GM23338 (cell line): ENCODE results near the gene DNAAF2. TPM values are rescaled to one million over a fixed set of nuclear protein-coding genes. Genes with fewer than 3 reads are reported as not detected.
"Not testable (repeated sequence)": the region's sequence is repeated elsewhere in the genome, so short reads cannot be mapped to it uniquely, and the experiment has no call there.

ENCODE experiments used
- ATAC-seq: fragments of 200-7000 bp; cut with Tn5 transposase; 3 replicates; pipeline ENCODE4 v1.9.1; 2020
- DNase-seq: peaks from one replicate; pipeline ENCODE4 v3.0.0-alpha.2; 2015; ENCODE audit warnings: low spot score
- H2AFZ ChIP-seq: fragments of 200-600 bp; sonication (generic); 2 replicates; pipeline ENCODE4 v1.8.0; 2016; ENCODE audit warnings: antibody characterized with exemption, mild to moderate bottlenecking, moderate library complexity
- H3F3A ChIP-seq: fragments of 200-600 bp; sonication (generic); replicated peaks from 2 replicates; pipeline ENCODE4 v1.8.0; 2017; ENCODE audit warnings: antibody characterized with exemption, mixed run types, low read depth
- H3K27ac ChIP-seq: fragments of 200-600 bp; sonication (generic); 2 replicates; pipeline ENCODE4 v1.6.1; 2016; ENCODE audit warnings: low read depth
- H3K27me3 ChIP-seq: fragments of 200-600 bp; sonication (generic); 2 replicates; pipeline ENCODE4 v1.8.0; 2016; ENCODE audit warnings: mild to moderate bottlenecking, mixed run types, moderate library complexity; ENCODE audit not compliant: insufficient read depth
- H3K36me3 ChIP-seq: fragments of 200-600 bp; sonication (generic); 2 replicates; pipeline ENCODE4 v1.8.0; 2016; ENCODE audit warnings: mild to moderate bottlenecking; ENCODE audit not compliant: insufficient read depth
- H3K4me1 ChIP-seq: fragments of 200-600 bp; sonication (generic); 2 replicates; pipeline ENCODE4 v1.8.0; 2016; ENCODE audit warnings: mild to moderate bottlenecking, moderate library complexity; ENCODE audit not compliant: insufficient read depth
- H3K4me2 ChIP-seq: fragments of 200-600 bp; sonication (generic); 2 replicates; pipeline ENCODE4 v1.7.1; 2017; ENCODE audit warnings: mixed run types
- H3K4me3 ChIP-seq: fragments of 200-600 bp; sonication (generic); 2 replicates; pipeline ENCODE4 v1.6.1; 2016; ENCODE audit warnings: mixed run types
- H3K79me2 ChIP-seq: fragments of 200-600 bp; sonication (generic); replicated peaks from 2 replicates; pipeline ENCODE4 v1.8.0; 2017; ENCODE audit warnings: mild to moderate bottlenecking; ENCODE audit not compliant: insufficient read depth
- H3K9me2 ChIP-seq: fragments of 200-600 bp; sonication (generic); 2 replicates; pipeline ENCODE4 v1.8.0; 2017; ENCODE audit not compliant: insufficient read depth
- H4K20me1 ChIP-seq: fragments of 200-600 bp; sonication (generic); replicated peaks from 2 replicates; pipeline ENCODE4 v1.8.0; 2017; ENCODE audit warnings: mild to moderate bottlenecking; ENCODE audit not compliant: insufficient read depth
- H3K27ac Mint-ChIP-seq: 2 replicates; pipeline ENCODE4 v1.8.0; 2020; ENCODE audit warnings: inconsistent platforms, mild to moderate bottlenecking, moderate library complexity, mixed read lengths
- H3K27me3 Mint-ChIP-seq: 3 replicates; pipeline ENCODE4 v1.8.0; 2022; ENCODE audit warnings: low read depth, mild to moderate bottlenecking, moderate library complexity, mixed read lengths, inconsistent platforms; ENCODE audit not compliant: insufficient read depth, poor library complexity
- H3K36me3 Mint-ChIP-seq: 3 replicates; pipeline ENCODE4 v1.8.0; 2021; ENCODE audit warnings: low read depth, mild to moderate bottlenecking, inconsistent platforms, moderate library complexity, mixed read lengths
- H3K4me1 Mint-ChIP-seq: 3 replicates; pipeline ENCODE4 v1.8.0; 2020; ENCODE audit warnings: mild to moderate bottlenecking, inconsistent platforms, mixed read lengths
- H3K4me3 Mint-ChIP-seq: 3 replicates; pipeline ENCODE4 v1.8.0; 2021; ENCODE audit warnings: moderate library complexity, mild to moderate bottlenecking, inconsistent platforms, mixed read lengths
- H3K9me3 Mint-ChIP-seq: 3 replicates; pipeline ENCODE4 v1.8.0; 2020; ENCODE audit warnings: moderate library complexity, mild to moderate bottlenecking, inconsistent platforms, mixed read lengths
- CREB1 ChIP-seq: fragments of 250-450 bp; sonication (Bioruptor Pico); IDR thresholded peaks from 2 replicates; pipeline ENCODE4 v1.5.0; 2020; ENCODE audit warnings: low read depth, mild to moderate bottlenecking, moderate library complexity
- CTCF ChIP-seq, 2 experiments: fragments of 200-600 bp in 1 of 2; sonication (generic) in 1 of 2; conservative IDR thresholded peaks; 2 replicates each; pipeline versions ENCODE4 v1.5.1 to v1.6.1; 2016 to 2017; ENCODE audit warnings: antibody characterized with exemption in 2 of 2, low read depth in 2 of 2, mild to moderate bottlenecking in 2 of 2, moderate library complexity in 1 of 2
- ETS1 ChIP-seq: IDR thresholded peaks from 2 replicates; pipeline ENCODE4 v1.6.1; 2016; ENCODE audit warnings: antibody characterized with exemption
- EZH2 ChIP-seq: fragments of 200-600 bp; sonication (generic); IDR thresholded peaks from one replicate; pipeline ENCODE4 v1.8.0; 2017; ENCODE audit warnings: antibody characterized with exemption, mild to moderate bottlenecking, low read depth; ENCODE audit not compliant: unreplicated experiment
- EZH2phosphoT487 ChIP-seq: fragments of 200-600 bp; sonication (generic); IDR thresholded peaks from one replicate; pipeline ENCODE4 v1.8.1; 2018; ENCODE audit warnings: antibody characterized with exemption; ENCODE audit not compliant: unreplicated experiment
- JUNB ChIP-seq: IDR thresholded peaks from one replicate; pipeline ENCODE4 v1.6.1; 2016; ENCODE audit warnings: antibody characterized with exemption; ENCODE audit not compliant: unreplicated experiment
- NANOG ChIP-seq: IDR thresholded peaks from 2 replicates; pipeline ENCODE4 v1.6.1; 2016; ENCODE audit warnings: antibody characterized with exemption, borderline replicate concordance
- POLR2AphosphoS5 ChIP-seq: IDR thresholded peaks from 2 replicates; pipeline ENCODE4 v1.6.1; 2016; ENCODE audit warnings: antibody characterized with exemption, low read depth
- REST ChIP-seq: IDR thresholded peaks from one replicate; pipeline ENCODE4 v1.6.1; 2018; ENCODE audit warnings: antibody characterized with exemption; ENCODE audit not compliant: unreplicated experiment
- STAT1 ChIP-seq: IDR thresholded peaks from one replicate; pipeline ENCODE4 v1.6.1; 2016; ENCODE audit warnings: antibody characterized with exemption; ENCODE audit not compliant: unreplicated experiment
- ZNF114 ChIP-seq: fragments of 250-450 bp; sonication (Bioruptor Pico); IDR thresholded peaks from 2 replicates; pipeline ENCODE4 v1.5.0; 2020; ENCODE audit warnings: mild to moderate bottlenecking, moderate library complexity
- ZNF331 ChIP-seq: fragments of 250-450 bp; sonication (Bioruptor Pico); IDR thresholded peaks from 2 replicates; pipeline ENCODE4 v1.5.0; 2020; ENCODE audit warnings: low read depth, mild to moderate bottlenecking, moderate library complexity
- polyA plus RNA-seq: library from polyadenylated mRNA; unstranded; fragments of >200 nt; fragmentation: Nextera tagmentation; extraction: Ambion mirVana; gene quantifications from 2 replicates; pipeline ENCODE4 v1.2.1, GENCODE V29; 2016
- total RNA-seq: library from RNA; depleted of rRNA; stranded (reverse); fragments of >200 nt; shearing (Covaris generic); gene quantifications from 2 replicates; pipeline ENCODE4 v1.2.3, GENCODE V29; 2014

DNAAF2 gene
- total and polyA plus RNA-seq, 2 experiments from 2014 or later: 40.4 to 62.6 TPM

- H3K9me2 ChIP-seq, H2AFZ ChIP-seq, DNase-seq, H3K27me3 ChIP-seq, ATAC-seq, H3K9me3 Mint-ChIP-seq, H3K27me3 Mint-ChIP-seq: not testable (repeated sequence)
- peaks cover 51% of the 10 kb centered on the region for H3K79me2 ChIP-seq
- peak overlapping the region; percentile 98 for H3K27ac Mint-ChIP-seq
- H3K27ac ChIP-seq: 0 out of 2 replicates have a peak overlapping the region, but pooled peaks have one; percentile 95
- H3K4me2 ChIP-seq: peak overlapping the region; percentile 80
- peaks cover 11% of the 10 kb centered on the region for H3K4me1 ChIP-seq
- peak overlapping the region; percentile 94 for H3K4me3 ChIP-seq
- H3F3A ChIP-seq: peaks cover 13% of the 10 kb centered on the region
- H3K36me3 ChIP-seq: peaks cover 15% of the 10 kb centered on the region; the same call in 1 of the 2 replicates
- peak overlapping the region; percentile 99 for H3K4me3 Mint-ChIP-seq
- H3K36me3 Mint-ChIP-seq: peaks cover 40% of the 10 kb centered on the region
- peaks cover 18% of the 10 kb centered on the region for H3K4me1 Mint-ChIP-seq
- H4K20me1 ChIP-seq: peaks cover 29% of the 10 kb centered on the region
Observed at GRCh38 chr14:49619273-49619672, 15.8 kb downstream of the DNAAF2 start.

GRCh38 chr14:49617852-49618519, 17.1 kb downstream of the DNAAF2 start:
- Histone ChIP-seq H4K20me1 (peaks cover 34% of the 10 kb centered on the region), H3K27me3 (no peaks in the 10 kb centered on the region), H3K4me3 (no peak overlapping the region), H2AFZ (no peak overlapping the region), H3K9me2 (no peaks in the 10 kb centered on the region), H3K4me1 (peaks cover 11% of the 10 kb centered on the region), H3K4me2 (no peak overlapping the region), H3F3A (peaks cover 10% of the 10 kb centered on the region), H3K36me3 (peaks cover 19% of the 10 kb centered on the region; the same call in 1 of the 2 replicates), H3K27ac (peak overlapping the region; percentile 74; the same call in 1 of the 2 replicates), H3K79me2 (peaks cover 54% of the 10 kb centered on the region)
- Mint-ChIP-seq H3K27ac (no peak overlapping the region), H3K4me1 (peaks cover 15% of the 10 kb centered on the region), H3K36me3 (peaks cover 43% of the 10 kb centered on the region), H3K9me3 (no peaks in the 10 kb centered on the region), H3K4me3 (peak overlapping the region; percentile 3; the same call in 1 of the 3 replicates), H3K27me3 (no peaks in the 10 kb centered on the region)
- 0 out of 2 replicates have a peak, but pooled peaks have one; percentile 13 for TF ChIP-seq POLR2AphosphoS5
- no peak for TF ChIP-seq NANOG
- ATAC-seq: no peak
- DNase-seq: no peak

GRCh38 chr14:49615776-49616175, 19.3 kb downstream of the DNAAF2 start:
- H3K9me2 ChIP-seq: no peaks in the 10 kb centered on the region
- no peak overlapping the region for H3K4me3 Mint-ChIP-seq
- no peak for TF ChIP-seq REST
- TF ChIP-seq ZNF331 (CRISPR knock-in tag): no peak
- no peak for TF ChIP-seq NANOG
- TF ChIP-seq POLR2AphosphoS5: no peak
- no peak for TF ChIP-seq CREB1
- TF ChIP-seq ETS1: no peak
- TF ChIP-seq CTCF (conservative IDR thresholded peaks at IDR 0.05; ENCODE audit: low read depth in 2 of 2): no peak
- no peak for TF ChIP-seq EZH2phosphoT487
- TF ChIP-seq STAT1: no peak
- TF ChIP-seq ZNF114: no peak
- TF ChIP-seq EZH2: no peak
- no peak for TF ChIP-seq JUNB

More at GRCh38 chr14:49615776-49616175, 19.3 kb downstream of the DNAAF2 start:
- H4K20me1 ChIP-seq: peaks cover 35% of the 10 kb centered on the region
- peak overlapping the region; percentile 74 for H3K27ac ChIP-seq
- Mint-ChIP-seq H3K4me1 (peaks cover 3% of the 10 kb centered on the region; the same call in 2 of the 3 replicates), H3K27ac (no peak overlapping the region; the same call in 1 of the 2 replicates), H3K27me3 (no peaks in the 10 kb centered on the region), H3K9me3 (no peaks in the 10 kb centered on the region), H3K36me3 (peaks cover 47% of the 10 kb centered on the region)
- no peaks in the 10 kb centered on the region for H3K27me3 ChIP-seq
- peaks cover 10% of the 10 kb centered on the region for H3F3A ChIP-seq
- no peak overlapping the region for H3K4me3 ChIP-seq
- H3K79me2 ChIP-seq: peaks cover 44% of the 10 kb centered on the region
- no peak overlapping the region for H2AFZ ChIP-seq
- peaks cover 19% of the 10 kb centered on the region for H3K36me3 ChIP-seq
- ATAC-seq: no peak
- H3K4me2 ChIP-seq: no peak overlapping the region
- H3K4me1 ChIP-seq: no peaks in the 10 kb centered on the region; the same call in 1 of the 2 replicates
- DNase-seq: no peak
